Measurements from ENCODE around the gene KIRREL3.

KIRREL3 gene

DNA sequence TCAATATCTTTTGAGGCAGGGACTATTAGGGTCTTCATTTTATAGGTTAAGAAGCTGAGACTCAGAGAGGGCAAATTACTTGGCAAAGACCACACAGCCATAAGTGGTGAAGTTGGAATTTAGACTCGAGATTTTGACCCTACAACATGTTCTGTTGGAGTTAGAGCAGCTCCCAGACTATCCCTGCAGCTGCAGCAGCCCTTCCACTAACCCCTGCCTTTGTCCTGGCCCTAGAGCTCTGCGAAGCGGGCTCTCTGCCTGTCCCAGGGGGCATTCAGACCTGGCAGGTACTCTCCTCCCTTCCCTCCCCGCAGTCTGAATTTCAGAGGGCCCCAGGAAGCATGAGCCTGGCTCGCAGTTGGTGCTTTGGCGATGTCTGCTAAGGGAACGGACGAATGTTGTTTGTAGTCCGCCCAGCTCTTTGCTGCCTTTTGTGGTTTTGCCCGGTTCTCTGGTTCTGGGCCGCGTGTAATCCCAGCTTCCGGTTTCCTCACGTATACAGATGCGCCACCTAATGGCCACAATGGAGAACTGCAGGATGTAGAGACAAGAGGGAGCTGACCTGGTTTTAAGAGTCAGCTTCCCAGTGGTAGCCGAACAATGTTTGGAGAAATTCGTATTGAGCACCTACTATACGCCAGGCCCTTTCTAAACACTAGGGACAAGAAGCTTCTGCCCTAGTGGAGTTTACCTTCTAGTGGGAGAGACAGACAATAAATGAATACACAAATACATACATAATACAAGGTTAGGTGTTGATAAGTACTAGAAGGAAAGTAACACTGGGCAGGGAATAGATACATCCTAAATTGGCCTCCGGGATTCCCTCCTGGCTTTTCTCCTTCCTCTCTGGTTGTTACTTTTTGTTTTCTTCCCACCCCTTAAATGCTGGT is 519.9 kb downstream of the KIRREL3 start:
- Histone ChIP-seq H3K27me3 (ENCODE audit: insufficient read depth, poor library complexity, severe bottlenecking) (no peaks in the 10 kb centered on the region), H3K4me3 (replicated peaks; ENCODE audit: insufficient read depth, low read length) (no peak overlapping the region), H3K27ac (replicated peaks) (peak overlapping the region; percentile 65)
- peak; percentile 72 to 88 for DNase-seq (ENCODE audit: low read depth in 1 of 2, low spot score in 1 of 2)
- TF ChIP-seq, protein P1, sequence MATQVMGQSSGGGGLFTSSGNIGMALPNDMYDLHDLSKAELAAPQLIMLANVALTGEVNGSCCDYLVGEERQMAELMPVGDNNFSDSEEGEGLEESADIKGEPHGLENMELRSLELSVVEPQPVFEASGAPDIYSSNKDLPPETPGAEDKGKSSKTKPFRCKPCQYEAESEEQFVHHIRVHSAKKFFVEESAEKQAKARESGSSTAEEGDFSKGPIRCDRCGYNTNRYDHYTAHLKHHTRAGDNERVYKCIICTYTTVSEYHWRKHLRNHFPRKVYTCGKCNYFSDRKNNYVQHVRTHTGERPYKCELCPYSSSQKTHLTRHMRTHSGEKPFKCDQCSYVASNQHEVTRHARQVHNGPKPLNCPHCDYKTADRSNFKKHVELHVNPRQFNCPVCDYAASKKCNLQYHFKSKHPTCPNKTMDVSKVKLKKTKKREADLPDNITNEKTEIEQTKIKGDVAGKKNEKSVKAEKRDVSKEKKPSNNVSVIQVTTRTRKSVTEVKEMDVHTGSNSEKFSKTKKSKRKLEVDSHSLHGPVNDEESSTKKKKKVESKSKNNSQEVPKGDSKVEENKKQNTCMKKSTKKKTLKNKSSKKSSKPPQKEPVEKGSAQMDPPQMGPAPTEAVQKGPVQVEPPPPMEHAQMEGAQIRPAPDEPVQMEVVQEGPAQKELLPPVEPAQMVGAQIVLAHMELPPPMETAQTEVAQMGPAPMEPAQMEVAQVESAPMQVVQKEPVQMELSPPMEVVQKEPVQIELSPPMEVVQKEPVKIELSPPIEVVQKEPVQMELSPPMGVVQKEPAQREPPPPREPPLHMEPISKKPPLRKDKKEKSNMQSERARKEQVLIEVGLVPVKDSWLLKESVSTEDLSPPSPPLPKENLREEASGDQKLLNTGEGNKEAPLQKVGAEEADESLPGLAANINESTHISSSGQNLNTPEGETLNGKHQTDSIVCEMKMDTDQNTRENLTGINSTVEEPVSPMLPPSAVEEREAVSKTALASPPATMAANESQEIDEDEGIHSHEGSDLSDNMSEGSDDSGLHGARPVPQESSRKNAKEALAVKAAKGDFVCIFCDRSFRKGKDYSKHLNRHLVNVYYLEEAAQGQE (IDR thresholded peaks at IDR 0.05; ENCODE audit: insufficient replicate concordance, low read depth): no peak
- TF ChIP-seq POLR2AphosphoS5 (IDR thresholded peaks at IDR 0.05; ENCODE audit: low read depth) (peak; percentile 32; the same call in 1 of the 2 replicates), CTCF (IDR thresholded peaks at IDR 0.05; ENCODE audit: insufficient read depth, low read length) (peak; percentile 90), GABPA (IDR thresholded peaks at IDR 0.05; ENCODE audit: low read depth) (peak; percentile 65), SPI1 (IDR thresholded peaks at IDR 0.05; ENCODE audit: borderline replicate concordance, low read depth) (peak; percentile 49; the same call in 1 of the 2 replicates)

DNA sequence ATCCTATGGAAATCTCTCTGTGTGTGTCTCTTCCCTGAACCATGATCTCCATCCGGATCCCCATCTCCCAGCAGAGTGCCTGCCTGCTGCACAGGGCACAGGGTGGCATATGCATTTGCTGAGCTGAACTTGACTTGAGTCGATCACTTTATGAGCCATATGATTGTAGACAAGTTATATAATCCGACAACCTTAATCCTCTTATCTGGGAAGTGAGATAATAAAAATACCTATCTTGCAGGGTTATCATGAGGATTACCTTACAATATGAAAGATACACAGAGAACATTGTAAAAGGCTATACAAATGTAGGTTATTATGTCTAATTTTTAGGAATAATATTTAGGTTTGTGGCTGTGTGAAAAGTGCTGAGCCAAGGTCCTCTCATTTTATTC is 520.6 kb downstream of the KIRREL3 start:
- no peak overlapping the region for H3K4me3 ChIP-seq (replicated peaks; ENCODE audit: insufficient read depth, low read length)
- H3K27ac ChIP-seq (replicated peaks): peak overlapping the region; percentile 65
- H3K27me3 ChIP-seq (ENCODE audit: insufficient read depth, poor library complexity, severe bottlenecking): no peaks in the 10 kb centered on the region
- no peak for DNase-seq (ENCODE audit: low read depth in 1 of 2, low spot score in 1 of 2)
- TF ChIP-seq GABPA (IDR thresholded peaks at IDR 0.05; ENCODE audit: low read depth) (no peak), CTCF (IDR thresholded peaks at IDR 0.05; ENCODE audit: insufficient read depth, low read length) (no peak), POLR2AphosphoS5 (IDR thresholded peaks at IDR 0.05; ENCODE audit: low read depth) (no peak), SPI1 (IDR thresholded peaks at IDR 0.05; ENCODE audit: borderline replicate concordance, low read depth) (no peak)
- TF ChIP-seq, protein P1 (IDR thresholded peaks at IDR 0.05; ENCODE audit: insufficient replicate concordance, low read depth): no peak

DNA sequence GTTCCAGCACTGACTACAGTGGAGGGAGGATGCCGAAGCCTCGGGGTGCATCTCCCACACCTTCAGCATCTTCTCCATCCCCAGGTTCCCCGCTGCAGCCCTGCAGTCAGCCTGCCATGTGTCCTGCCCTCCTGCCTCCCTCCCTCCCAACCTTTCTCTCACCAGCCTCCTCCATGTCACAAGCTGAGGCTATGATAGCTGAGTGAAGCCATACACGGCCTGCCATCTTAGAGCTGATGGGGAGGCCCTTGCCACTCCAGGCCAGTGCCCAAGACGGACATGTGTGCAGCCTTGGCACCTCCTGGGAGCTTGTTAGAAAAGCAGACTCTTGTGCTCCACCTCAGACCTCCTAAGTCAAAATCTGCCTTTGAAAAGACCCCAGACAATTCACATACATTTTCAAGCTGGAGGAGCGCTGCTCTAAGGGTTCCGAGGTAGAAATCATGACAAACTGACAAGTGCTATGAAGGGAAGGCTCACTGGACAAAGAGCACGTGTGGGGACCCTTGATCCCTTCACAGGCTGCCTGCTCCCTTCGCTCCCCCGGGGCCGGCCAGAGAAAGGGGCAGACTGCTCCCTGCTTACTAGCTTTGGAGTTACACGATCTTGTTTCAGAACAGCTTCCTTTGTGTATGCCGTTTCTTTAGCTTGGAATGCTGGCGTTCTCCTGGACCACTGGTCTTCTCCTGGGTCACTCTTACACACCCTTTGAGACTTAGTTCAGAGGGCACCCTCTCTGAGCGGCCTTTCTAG is 521.2 kb downstream of the KIRREL3 start:
- Histone ChIP-seq H3K4me3 (replicated peaks; ENCODE audit: insufficient read depth, low read length) (no peak overlapping the region), H3K27ac (replicated peaks) (no peak overlapping the region), H3K27me3 (ENCODE audit: insufficient read depth, poor library complexity, severe bottlenecking) (no peaks in the 10 kb centered on the region)
- TF ChIP-seq SPI1 (IDR thresholded peaks at IDR 0.05; ENCODE audit: borderline replicate concordance, low read depth) (no peak), POLR2AphosphoS5 (IDR thresholded peaks at IDR 0.05; ENCODE audit: low read depth) (no peak), CTCF (IDR thresholded peaks at IDR 0.05; ENCODE audit: insufficient read depth, low read length) (no peak), GABPA (IDR thresholded peaks at IDR 0.05; ENCODE audit: low read depth) (no peak)
- TF ChIP-seq, protein P1 (IDR thresholded peaks at IDR 0.05; ENCODE audit: insufficient replicate concordance, low read depth): no peak
- no peak for DNase-seq (ENCODE audit: low read depth in 1 of 2, low spot score in 1 of 2)

All from HL-60 (cell line).